Brain pericyte (primary cell): ENCODE measurements around the gene SDC3.

Experiments
- DNase-seq: peaks from one replicate; pipeline ENCODE4 v3.0.0-alpha.2; 2012; ENCODE audit warnings: low read depth, low spot score

Gene SDC3

DNA sequence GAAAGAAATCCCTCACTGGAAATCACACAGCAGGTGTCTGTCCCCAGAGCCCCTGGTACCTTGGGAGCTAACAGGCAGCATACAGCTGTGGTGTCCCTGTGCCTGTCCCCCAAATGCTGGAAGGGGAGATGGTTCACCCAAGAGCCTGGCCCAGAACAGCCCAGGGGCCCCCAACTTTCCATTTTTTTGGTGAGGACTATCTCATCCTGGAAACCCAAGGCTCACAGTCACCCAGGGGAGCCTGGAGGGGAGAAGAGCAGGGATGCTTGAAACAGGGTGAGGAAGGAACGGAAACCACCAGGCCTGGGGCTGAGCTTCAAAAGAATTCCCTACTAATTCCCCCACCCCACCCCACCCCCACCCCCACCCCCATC, 3.6 kb downstream of the SDC3 start:
- no peak for DNase-seq

DNA sequence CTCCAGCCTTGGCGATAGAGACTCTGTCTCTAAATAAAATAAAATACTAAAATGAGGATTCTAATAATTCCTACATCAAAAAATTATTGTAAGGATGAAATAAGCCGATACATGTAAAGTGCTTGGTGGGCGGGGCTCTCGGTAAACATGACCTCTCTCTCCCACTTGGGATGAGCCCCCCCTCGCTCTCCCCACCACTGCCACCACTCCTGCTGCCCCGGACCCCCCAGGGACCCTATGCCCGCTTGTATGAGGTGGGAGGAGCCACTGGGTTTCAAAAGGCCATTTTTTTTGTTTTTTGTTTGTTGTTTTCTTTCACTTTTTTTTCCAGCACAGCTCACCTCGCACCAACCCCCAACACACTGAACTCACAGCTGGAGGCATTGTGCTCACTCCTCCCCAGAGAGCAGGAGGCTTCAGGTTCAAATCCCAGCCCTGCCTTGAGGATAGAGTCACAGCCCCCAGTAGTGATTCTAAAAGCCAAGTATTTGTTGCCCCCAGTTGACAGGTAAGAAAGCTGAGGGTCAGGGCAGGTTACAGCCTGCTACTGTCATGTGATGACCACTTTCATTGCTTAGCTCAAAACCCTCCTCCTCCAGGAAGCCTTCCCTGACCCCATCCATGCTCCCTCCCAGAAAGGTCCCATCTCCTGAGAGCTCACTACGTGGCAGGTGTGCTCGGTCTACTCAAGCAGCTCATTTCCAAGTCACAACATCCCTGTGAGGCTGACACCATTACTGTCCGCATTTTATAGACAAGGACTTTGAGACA, 4.2 kb downstream of the SDC3 start:
- no peak for DNase-seq

DNA sequence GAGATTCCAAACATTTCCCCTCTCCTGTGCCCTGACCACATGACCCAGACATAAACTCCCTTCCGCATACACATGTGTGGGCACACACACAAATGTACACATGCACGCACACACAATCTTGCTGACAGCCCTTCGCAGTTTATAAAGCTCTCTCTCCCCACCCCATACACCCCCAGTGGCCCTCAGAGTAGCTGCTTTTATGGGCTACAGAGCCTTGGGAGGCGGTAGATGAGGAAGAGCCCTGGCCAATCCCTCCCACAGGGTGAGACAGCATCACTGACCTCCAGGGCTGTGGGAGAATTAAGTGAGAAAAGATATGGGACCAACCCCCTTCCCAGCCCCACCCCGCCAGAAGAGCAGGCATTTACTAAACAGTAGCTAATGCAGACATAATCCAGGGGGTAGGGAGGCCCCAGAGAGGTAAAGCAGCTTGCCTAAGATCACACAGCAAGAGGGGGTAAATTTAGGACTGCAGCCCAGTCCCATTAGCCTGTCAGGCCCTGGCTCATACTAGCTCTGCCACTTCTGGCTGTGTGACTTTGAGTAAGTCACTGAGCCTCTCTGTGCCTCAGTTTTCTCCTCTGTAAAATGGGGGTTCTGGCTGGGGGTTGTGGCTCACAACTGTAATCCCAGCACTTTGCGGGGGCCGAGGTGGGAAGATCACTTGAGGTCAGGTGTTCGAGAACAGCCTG, 5.1 kb downstream of the SDC3 start:
- no peak for DNase-seq

GRCh38 chr1:30902593-30903290, 5.8 kb downstream of the SDC3 start:
- DNase-seq = no peak

DNA sequence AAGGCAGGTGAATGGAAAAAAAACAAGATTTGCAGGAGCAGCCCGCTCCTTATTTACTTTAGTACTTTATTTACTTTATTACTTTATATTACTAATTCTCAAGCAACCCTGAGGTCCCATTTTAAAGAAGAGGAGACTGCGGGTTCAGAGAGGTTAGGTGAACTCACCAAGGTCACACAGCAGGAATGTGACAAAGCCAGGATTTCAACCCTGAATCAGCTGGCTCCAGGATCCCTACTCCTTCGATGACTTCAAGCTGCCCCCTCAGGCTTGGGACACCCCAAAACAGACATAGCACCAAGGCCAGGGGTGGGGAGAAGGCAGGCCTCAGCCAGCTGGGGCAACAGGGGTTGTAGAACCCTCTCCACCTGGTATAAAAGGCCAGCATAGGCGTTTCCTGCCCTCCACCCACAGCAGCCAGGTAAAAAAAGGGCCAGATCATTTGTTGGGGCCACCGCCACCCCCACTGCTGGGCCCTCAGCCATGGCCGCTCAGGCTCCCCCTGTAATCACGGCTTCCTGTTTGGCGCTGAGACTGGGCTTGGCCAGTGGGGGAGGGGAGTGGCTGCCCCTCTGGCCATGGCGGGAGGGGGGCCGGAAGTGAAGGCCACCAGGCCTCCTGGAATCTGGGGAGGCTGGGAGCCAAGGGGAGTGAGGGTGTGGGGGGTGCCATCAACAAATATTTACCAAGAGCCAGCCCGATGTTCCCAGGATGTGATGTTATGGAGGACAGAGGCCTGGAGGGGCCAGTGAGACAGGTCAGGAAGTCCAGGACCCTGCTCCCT, 6.6 kb downstream of the SDC3 start:
- no peak for DNase-seq

GRCh38 chr1:30900931-30901560, 7.5 kb downstream of the SDC3 start:
- no peak for DNase-seq

GRCh38 chr1:30900486-30900885, 8.1 kb downstream of the SDC3 start:
- DNase-seq = no peak

- no peak for DNase-seq
These were observed 8.8 kb downstream of the SDC3 start for GRCh38 chr1:30899577-30900389.

DNA sequence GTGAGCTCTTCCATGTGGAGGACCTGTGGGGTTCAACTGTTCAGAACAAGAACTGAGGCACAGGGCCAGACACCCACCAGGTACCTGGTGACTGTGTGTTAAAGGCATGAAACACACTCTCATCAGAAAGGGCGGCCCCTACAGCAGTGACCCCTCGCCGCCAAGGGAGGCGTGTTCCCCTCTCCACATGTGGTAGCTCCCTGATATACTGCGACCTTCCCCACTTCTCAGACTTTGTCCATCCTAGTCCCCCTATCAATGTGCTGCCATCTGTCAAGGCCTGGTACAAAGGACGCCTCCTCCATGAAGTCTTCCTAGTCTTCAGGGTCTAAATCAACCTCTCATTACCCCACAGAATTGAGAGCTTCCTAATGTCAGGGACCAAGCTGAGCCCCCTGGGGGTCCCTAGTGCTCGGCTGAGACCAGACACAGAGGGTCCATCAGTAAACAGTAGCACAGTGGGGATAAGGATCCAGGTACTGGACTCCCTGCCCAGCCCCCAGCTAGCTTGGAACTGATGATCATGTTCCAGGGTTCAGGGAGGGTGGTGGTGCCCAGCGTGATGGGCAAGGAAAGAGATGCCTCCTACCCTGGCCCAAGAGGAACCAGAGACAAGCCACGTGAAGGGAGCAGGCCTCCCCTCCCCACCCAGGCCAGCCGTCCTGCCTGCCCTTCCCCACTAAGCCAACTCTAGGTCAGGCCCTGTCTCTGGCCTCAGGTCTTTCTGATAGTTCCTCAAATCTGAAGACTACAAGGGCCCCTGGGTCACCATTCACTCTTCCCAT, 10.3 kb downstream of the SDC3 start:
- DNase-seq = no peak

DNA sequence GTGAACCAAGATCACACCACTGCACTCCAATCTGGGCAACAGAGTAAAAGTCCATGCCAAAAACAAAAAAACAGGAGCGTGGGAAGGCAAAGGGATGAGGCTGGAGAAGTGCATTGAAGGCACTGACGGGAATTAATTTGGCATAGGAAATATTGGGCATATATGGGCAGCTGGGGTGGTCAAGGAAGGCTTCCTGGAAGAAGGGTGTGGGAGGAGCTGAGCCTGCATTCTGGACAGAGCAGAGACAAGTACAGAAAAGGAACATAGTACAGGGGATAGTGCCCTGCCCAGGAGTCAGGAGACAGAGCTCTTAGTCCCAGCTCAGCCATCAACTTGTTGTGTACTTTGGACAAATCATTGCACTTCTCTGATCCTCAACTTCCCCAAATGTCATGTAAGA, 11.7 kb downstream of the SDC3 start:
- DNase-seq = no peak

- no peak for DNase-seq
These were observed 12.5 kb downstream of the SDC3 start for GRCh38 chr1:30895944-30896660.

DNA sequence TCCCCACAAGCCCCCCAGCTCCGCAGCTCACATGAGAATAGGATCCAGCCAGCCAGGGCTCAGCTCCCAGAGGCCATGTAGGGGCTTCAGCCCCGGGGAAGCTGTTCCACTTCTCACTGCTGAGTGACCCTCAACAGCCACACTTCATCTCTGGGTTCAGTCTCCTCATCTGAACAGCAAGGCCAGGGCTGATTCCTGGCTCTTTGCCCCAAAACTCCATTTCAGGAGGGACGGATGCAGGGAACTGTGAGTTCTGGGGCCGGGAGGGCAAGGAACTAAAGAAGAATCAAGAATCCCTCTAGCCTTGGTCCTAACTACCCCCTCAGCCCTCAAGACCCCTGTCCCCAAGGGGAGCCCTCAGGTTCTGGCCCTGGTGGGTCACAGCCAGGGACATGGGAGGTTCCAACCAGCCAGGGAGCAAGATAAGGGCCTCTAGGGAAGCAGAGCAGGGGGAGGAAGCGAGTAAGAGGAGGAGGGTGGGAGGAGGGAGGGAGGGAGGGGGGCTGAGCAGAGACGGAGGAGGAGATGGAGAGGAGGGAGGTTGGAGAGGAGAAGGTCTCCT, 13.1 kb downstream of the SDC3 start:
- DNase-seq = no peak

- no peak for DNase-seq
These were observed 14.0 kb downstream of the SDC3 start for GRCh38 chr1:30894508-30894973.

DNA sequence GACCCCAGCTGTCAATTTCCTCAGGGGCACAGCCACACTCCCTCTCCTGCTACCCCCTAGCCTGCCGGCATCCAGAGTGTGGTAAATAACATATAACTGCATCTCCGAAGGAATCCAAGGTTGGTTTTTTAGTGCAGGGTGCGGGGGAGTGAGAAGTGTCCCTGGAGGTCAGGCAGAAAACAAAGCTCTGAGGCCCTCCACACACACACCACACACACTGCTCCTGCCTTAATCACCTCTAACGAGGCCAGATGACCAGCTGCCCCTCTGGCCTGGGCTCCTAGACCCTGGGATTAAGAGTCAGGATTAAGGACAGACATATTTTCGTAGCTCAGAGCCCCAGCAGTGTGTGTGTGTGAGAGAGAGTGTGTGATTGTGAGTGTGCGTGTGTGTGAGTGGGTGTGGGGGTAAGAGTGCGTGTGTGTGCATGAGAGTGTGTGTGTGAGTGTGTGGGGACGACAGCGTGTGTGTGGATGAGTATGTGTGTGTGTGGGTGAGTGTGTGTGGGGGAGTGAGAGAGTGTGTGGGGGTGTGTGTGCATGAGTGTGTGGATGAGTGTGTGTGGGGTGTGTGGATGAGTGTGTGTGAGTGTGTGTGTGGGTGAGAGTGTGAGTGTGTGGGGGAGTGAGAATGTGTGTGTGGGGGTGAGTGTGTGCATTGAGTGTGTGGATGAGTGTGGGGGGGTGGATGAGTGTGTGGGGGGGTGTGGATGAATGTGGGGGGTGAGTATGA, 14.6 kb downstream of the SDC3 start:
- DNase-seq = no peak

GRCh38 chr1:30892671-30893073, 15.9 kb downstream of the SDC3 start:
- DNase-seq = no peak

DNA sequence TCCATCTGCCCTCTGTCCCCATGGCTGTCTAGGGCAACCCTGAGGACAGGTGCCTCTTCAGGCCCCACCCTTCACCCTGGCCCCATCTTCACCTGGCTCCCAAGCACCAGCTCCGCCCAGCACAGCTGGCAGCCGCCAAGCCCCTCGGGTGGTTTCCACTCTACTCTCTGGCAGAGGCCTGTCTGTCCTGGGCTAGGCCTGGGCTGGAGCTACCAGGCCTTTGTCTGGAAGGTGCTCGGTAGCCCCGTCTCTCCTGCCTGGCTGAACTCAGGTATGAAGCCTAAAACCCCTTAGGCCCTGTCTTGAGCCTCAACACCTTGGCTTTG, 17.4 kb downstream of the SDC3 start:
- no peak for DNase-seq

GRCh38 chr1:30890502-30891226, 17.9 kb downstream of the SDC3 start:
- DNase-seq = no peak

DNA sequence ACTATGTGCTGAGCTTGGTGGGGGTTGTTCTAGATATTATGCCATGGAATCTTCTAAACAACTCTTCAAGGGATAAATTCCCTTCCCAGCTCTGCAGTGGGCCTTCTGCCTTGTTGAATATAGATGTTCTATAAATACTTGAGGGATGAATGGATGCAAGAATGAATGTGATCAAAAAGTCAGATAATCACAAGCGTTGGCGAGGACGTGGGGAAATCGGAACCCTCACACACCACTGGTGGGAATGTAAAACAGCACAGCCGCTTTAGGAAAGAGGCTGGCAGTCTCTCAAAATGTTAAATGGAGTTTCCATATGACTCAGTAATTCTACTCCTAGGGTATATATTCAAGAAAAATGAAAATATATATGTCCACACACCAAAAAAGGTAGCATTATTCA, 19.0 kb downstream of the SDC3 start:
- no peak for DNase-seq
